GM12865 (cell line): ENCODE measurements around the gene ME1.

Experiments
- DNase-seq: peaks from one replicate; pipeline ENCODE4 v3.0.0; 2010; ENCODE audit warnings: low read depth
- H3K4me3 ChIP-seq: 2 replicates; pipeline ENCODE4 v1.5.1; 2011; ENCODE audit warnings: mild to moderate bottlenecking, low read depth, low read length, control low read depth
- TF ChIP-seq, protein P1 (sequence below): IDR thresholded peaks from 2 replicates; pipeline ENCODE4 v1.5.1; 2011; ENCODE audit warnings: low read length, control low read depth, low read depth, inconsistent platforms; ENCODE audit not compliant: insufficient read depth; ENCODE audit errors: missing control alignments

The ME1 gene

DNA sequence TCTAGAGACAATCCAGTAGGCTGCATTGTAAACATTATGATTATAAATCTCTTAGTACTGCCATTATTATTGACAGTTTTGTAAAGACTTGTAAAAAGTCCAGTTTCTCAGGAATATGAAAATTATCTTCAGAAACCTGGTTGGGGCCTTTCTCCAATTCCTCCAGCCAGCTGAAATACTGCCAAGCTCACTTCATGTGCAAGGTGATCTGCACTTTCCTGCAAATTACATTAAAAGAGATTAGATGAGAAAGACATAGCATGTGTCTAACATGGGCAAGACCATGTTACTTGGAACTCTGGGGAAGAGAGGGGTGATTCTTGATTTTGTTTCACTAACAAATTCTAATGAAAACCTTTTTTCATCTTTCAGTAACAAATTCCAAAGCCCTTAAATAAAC lies 261.7 kb downstream of the ME1 start:
- H3K4me3 ChIP-seq = no peak overlapping the region
- DNase-seq = no peak
- TF ChIP-seq, protein P1, sequence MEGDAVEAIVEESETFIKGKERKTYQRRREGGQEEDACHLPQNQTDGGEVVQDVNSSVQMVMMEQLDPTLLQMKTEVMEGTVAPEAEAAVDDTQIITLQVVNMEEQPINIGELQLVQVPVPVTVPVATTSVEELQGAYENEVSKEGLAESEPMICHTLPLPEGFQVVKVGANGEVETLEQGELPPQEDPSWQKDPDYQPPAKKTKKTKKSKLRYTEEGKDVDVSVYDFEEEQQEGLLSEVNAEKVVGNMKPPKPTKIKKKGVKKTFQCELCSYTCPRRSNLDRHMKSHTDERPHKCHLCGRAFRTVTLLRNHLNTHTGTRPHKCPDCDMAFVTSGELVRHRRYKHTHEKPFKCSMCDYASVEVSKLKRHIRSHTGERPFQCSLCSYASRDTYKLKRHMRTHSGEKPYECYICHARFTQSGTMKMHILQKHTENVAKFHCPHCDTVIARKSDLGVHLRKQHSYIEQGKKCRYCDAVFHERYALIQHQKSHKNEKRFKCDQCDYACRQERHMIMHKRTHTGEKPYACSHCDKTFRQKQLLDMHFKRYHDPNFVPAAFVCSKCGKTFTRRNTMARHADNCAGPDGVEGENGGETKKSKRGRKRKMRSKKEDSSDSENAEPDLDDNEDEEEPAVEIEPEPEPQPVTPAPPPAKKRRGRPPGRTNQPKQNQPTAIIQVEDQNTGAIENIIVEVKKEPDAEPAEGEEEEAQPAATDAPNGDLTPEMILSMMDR = no peak

DNA sequence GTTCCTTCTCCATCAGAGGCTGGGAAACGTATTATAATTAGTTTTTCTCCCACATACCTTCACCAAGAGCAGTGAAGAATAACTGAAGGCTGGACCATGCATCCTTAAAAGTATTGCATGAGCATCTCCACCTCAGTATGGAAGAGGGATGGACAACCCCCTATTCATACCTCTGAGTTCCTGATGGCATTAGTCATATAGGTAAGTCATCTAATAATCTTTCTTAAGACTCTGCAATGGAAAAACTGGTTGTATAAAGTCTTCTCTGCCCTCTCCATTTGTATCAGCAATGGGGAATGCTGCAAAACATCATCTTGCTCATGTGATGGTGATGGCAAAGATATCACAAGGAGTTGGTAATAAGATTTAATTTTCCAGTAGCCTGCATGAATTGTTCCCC lies 262.3 kb downstream of the ME1 start:
- TF ChIP-seq, protein P1 = no peak
- no peak overlapping the region for H3K4me3 ChIP-seq
- DNase-seq = no peak

DNA sequence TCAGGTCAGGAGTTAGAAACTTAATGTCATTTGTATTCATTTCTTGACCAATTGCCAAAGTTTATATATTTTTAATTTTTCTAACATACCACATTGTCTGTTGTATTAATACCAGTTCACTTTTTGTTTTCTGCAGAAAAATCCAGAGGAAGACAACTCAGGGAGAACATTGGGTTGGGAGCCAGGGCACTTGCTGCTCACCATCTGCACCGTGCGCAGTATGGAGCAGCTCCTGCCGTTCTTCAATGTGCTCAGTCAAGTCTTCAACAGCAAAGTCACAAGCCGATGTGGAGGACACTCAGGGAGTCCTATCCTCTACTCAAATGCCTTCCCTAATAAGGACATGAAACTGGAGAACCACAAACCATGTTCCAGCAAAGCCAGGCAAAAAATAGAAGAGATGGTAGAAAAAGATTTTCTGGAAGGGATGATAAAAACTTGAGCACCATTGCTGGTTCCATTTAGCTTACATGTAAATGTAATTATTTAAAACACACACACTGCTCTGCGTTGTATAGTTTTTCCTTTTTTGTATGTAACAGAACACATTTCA lies 263.0 kb downstream of the ME1 start:
- TF ChIP-seq, protein P1 = no peak
- DNase-seq = no peak
- H3K4me3 ChIP-seq = no peak overlapping the region
